Measurements from ENCODE around the gene KRIT1. TPM values are rescaled to one million over a fixed set of nuclear protein-coding genes. Genes with fewer than 3 reads are reported as not detected.

Gene KRIT1
- total and polyA plus RNA-seq, 2 of the 13 experiments (the other 11 are each of a cell fraction or from before 2014, with no cell fraction given), result 29.4 to 37.7 TPM

GRCh38 chr7:92281031-92281430 lies 35.3 kb upstream of the KRIT1 start:
- Histone ChIP-seq H3K9me3 (ENCODE audit: low read length) (peaks cover 10% of the 10 kb centered on the region), H3K4me2 (ENCODE audit: low read depth, low read length) (no peak overlapping the region), H3K27ac (ENCODE audit: extremely low read length, insufficient read depth, low read length) (no peak overlapping the region), H4K20me1 (ENCODE audit: insufficient read depth, low read length) (no peaks in the 10 kb centered on the region), H3K36me3 (replicated peaks in 1 of 2; ENCODE audit: control insufficient read depth in 1 of 2, insufficient read depth in 2 of 2, low read length in 2 of 2) (no peaks in the 10 kb centered on the region; a peak in 1 of 5 replicates), H3K4me1 (ENCODE audit: insufficient read depth, low read length) (no peaks in the 10 kb centered on the region), H3K4me3 (replicated peaks in 1 of 3; ENCODE audit: insufficient read depth in 1 of 3, low read depth in 2 of 3, low read length in 3 of 3) (no peak overlapping the region), H3K27me3 (ENCODE audit: control insufficient read depth in 1 of 2, insufficient read depth in 2 of 2, low read length in 2 of 2) (no peaks in the 10 kb centered on the region), H3K79me2 (ENCODE audit: insufficient read depth, low read length) (peaks cover 30% of the 10 kb centered on the region), H3K9ac (ENCODE audit: insufficient read depth, low read depth, low read length) (no peak overlapping the region), H2AFZ (ENCODE audit: low read length) (no peak overlapping the region)
- TF ChIP-seq ZNF574 (CRISPR knock-in tag; IDR thresholded peaks at IDR 0.05) (no peak), ATF7-NPFF (CRISPR knock-in tag; IDR thresholded peaks at IDR 0.05; ENCODE audit: low read depth) (no peak), TOE1 (CRISPR knock-in tag; IDR thresholded peaks at IDR 0.05) (no peak), SUZ12 (IDR thresholded peaks at IDR 0.05; ENCODE audit: low read depth, low read length) (no peak), ZNF484 (CRISPR knock-in tag; IDR thresholded peaks at IDR 0.05; ENCODE audit: borderline replicate concordance, low read depth) (no peak), ZNF839 (CRISPR knock-in tag; IDR thresholded peaks at IDR 0.05; ENCODE audit: borderline replicate concordance) (no peak), TBX3 (IDR thresholded peaks at IDR 0.05; ENCODE audit: borderline replicate concordance) (no peak), REL (CRISPR knock-in tag; conservative IDR thresholded peaks at IDR 0.05) (no peak), ZNF10 (CRISPR knock-in tag; IDR thresholded peaks at IDR 0.05; ENCODE audit: borderline replicate concordance, low read depth) (no peak), RBFOX2 (IDR thresholded peaks at IDR 0.05; ENCODE audit: low read depth, low read length) (no peak), ZNF761 (CRISPR knock-in tag; conservative IDR thresholded peaks at IDR 0.05) (no peak), ZNF513 (CRISPR knock-in tag; conservative IDR thresholded peaks at IDR 0.05) (no peak), THAP8 (CRISPR knock-in tag; IDR thresholded peaks at IDR 0.05; ENCODE audit: borderline replicate concordance) (no peak), MED8 (CRISPR knock-in tag; IDR thresholded peaks at IDR 0.05; ENCODE audit: insufficient replicate concordance) (no peak), FLYWCH1 (CRISPR knock-in tag; IDR thresholded peaks at IDR 0.05) (no peak)
- DNase-seq (ENCODE audit: low spot score) (no peak), ATAC-seq (no peak), FAIRE-seq (no peak)
- ChIA-PET CTCF (ENCODE audit: low intra/inter-chr PET ratio, low total read pairs) (no interaction called here), POLR2A (no interaction called here)
- in situ Hi-C loops (cut with HindIII; ENCODE audit: extremely low pct_ligation_motif_present, low pct_unique_long_range_greater_than_20kb), result no loop called here
- WGBS (ENCODE audit: low lambda C conversion rate), result 95% methylated on average over 2 of the region's 2 CpGs
- intact Hi-C loops (cut with micrococcal nuclease; ENCODE audit: unreplicated experiment), result no loop called here
- BruUV-seq (replicated peaks), result no TSS peak
